HG02588 (cell line): ENCODE measurements around the gene ITPR3.

Source experiments
- ATAC-seq: cut with Tn5 transposase; IDR thresholded peaks from one replicate; pipeline ENCODE4 v1.9.1; 2021; ENCODE audit warnings: mild to moderate bottlenecking, moderate library complexity; ENCODE audit not compliant: unreplicated experiment

ITPR3 gene

DNA sequence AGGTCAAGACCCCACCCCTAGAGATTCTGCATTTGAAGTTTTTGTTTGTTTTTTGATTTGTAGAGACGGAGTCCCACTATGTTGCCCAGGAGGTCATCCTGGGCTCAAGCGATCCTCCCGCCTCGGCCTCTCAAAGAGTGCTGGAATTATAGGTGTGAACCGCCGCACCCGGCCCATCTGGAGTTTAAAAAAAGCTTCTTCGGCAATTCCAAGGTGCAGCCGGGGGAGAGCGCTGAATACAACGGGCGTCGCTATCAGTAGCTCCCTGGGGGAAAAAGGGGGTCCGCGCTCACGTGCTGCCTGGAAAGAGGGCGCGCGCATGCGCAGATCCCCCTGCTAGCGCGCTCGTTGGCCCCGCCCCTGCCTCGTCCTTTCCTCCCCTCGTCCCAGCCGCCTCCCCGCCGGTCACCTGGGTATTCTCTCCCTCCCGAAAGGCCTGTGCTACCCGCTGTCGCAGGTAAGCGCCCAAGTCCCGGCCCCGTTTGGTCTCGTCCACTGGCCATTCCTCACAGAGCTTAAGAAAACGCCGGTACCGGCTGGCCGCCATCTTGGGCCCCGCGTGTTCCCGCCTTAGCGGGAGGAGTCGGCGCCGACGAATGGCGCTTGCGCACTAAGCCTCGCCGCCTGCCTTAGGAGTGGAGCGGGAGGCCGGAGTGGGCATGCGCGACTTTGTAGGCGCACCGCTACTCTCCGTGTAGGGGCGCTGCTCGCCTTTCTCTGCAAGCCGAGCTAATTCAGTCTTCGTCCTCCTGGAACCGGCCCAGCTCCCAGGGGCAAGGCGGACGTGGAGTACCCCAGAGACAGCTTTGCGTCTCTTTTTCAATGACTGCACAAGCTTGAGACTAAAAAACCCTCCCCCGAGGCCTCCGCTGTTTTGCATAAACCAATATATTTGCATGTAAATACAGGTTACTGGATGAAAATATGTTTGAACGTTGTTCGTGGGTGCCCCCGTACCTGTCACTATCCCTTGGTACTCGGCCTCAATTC is 90.3 kb downstream of the ITPR3 start, which contains the start of gene UQCC2:
UQCC2 (minus strand) TSS at position 561 of the 990 bp plus-strand sequence; CDS start at position 547, 14 bp downstream.
- ATAC-seq, result peak; percentile 94

DNA sequence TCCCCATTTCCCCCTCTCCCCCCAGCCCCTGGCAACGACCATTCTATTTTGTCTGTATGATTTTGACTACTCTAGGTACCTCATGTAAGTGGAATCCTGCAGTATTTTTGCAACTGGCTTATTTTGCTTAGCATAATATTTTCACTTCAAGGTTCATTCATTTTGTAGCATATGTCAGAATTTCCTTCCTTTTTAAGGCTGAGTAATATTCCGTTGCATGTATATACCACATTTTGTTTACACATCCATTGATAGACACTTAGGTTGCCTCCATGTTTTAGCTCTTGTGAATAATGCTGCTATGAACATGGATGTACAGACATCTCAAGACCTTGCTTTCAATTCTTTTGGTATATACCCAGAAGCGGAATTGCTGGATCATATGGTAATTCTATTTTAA is 91.8 kb downstream of the ITPR3 start:
- ATAC-seq, result no peak

DNA sequence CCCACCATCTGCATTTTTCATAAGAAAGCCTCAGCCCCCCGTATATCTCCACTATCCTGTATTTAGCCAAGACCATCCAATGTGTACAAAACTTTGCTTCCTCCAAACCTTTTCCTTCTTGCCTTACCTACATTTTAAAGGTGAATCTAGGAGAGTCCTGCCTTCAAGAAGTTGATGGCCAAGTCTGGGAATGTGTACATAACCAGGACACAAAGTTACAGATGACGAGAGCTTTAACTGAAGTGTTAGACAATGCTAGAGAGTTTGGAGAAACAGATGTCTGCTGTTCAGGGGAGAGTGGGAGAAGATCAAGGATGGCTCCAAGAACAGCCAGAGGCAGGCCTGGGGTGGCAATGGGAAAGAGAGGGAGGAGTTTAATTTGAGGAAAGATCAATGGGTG is 92.7 kb downstream of the ITPR3 start:
- no peak for ATAC-seq

DNA sequence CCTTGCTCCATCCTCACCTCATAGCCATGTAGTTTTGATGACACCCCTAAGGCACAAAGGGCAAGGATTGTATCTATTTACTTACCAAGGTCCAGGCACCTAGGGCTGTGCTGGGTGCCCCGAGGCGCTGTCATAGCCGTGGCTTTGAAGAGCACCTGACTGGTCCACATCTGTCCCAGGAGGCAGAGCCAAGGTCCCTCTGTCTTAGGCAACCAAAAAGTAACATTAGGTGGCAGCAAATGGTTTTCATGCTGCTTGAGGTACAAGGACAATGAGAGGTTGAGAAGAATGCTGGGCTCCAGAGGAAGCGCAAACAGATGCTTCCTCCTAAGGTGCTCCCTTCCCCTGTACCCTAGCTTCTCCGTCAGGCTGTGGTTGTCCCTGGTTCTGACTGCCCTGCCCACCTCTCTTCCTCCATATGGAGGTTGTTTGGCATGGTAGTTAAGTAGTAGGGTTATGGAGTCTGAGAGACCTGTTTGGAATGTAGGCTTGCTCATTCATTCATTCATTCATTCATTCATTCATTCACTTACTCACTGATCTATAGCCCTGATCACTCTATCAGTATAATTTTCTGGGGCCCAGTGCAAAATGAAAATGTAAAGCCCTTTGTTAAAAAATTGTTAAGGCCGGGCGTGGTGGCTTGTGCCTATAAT is 93.4 kb downstream of the ITPR3 start:
- ATAC-seq, result no peak

DNA sequence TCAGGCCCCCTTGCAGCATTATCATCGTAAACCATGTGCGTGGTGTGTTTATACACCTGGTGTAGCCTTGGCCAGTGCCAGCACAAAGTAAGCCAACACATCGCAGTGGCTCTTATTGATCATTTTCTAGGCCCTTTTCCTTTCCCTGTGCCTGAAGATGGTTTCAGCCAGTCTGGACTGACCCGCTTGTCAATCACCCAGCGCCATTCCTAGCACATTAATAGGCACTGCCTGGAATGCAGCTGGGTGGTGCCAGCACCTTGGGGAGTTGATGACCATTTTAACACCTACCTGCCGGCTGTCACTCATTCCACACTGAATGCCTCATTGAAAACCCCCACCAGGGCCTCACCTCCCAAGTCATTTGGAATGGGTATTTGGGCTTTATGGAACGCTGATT is 95.3 kb downstream of the ITPR3 start:
- ATAC-seq, result no peak

DNA sequence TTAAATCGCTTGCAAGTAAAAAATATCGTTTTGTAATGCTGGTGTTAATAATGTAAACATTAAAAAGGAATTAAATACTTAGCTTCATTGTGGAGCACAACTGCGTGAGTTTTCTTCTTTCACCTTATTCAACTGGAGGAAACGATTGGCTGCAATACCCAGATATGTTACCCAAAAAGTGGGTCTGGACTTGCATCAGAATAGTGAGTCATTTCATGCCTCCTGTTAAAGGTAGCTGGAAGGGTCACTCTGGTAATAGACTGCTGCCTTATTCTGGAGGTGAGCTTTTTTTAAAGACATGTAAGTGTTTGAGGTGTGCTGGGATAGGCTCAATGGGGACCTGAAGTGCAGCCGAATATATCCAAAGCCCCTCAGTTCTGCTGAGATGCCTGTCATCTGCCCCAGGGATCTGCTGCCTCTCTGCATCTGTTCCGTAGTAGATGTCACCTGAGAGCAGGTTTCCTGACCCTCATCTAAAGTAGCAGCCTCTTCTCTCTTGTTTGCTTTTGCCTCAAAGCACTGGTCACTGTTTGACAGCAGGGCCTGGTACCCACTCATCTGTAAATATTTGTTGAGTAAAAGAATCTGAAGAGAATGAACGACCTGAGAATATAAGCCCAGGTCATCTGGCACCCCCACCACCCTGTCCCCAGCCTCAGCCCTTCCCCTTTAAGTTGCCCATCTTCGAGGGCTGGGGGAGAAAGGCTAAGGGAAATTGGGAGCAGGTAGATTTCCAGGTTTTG is 95.9 kb downstream of the ITPR3 start:
- ATAC-seq, result no peak

DNA sequence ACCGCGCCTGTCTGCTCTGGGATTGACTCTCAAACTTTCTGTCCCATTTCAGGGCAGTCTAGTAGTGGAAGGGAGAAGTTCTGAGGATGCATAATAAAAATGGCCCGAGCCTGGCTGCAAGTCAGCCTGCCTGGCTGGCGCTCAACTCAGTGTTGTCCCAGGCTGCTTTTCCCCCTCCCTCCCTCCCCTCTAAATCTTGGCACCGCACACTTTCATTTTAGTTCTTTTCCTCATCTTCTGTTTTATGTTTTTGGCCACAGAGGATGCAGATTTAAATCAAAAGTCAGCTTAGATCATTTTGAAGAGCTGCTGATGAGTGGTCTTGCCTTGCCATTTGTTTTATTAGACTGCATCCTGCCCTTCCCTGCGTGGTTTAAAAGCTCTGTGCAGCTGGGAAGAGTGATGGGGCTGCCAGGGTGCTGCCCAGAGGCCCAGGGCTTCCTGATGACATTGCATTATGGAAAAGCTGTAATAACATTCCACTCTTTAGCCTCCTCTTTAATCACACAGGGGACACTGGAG is 96.9 kb downstream of the ITPR3 start:
- no peak for ATAC-seq

DNA sequence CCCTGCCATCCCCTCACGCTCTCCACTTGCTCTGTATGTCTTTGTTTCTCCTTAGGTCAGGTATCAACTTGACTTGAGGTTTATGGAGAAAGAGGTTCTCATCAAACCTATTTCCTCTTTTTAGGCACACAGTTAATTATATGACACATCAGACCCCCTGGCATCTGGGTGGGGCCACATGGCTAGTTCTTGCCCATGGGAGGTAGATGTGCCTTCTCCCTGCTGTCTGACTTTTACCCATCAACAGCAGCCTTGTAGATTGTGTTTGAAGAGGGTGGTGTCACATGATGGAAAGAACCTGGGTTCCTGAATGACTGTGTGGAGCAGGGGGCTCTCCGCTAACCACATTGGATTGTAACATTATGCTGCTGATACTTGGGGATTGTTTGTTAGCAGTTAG is 97.6 kb downstream of the ITPR3 start:
- ATAC-seq, result no peak

DNA sequence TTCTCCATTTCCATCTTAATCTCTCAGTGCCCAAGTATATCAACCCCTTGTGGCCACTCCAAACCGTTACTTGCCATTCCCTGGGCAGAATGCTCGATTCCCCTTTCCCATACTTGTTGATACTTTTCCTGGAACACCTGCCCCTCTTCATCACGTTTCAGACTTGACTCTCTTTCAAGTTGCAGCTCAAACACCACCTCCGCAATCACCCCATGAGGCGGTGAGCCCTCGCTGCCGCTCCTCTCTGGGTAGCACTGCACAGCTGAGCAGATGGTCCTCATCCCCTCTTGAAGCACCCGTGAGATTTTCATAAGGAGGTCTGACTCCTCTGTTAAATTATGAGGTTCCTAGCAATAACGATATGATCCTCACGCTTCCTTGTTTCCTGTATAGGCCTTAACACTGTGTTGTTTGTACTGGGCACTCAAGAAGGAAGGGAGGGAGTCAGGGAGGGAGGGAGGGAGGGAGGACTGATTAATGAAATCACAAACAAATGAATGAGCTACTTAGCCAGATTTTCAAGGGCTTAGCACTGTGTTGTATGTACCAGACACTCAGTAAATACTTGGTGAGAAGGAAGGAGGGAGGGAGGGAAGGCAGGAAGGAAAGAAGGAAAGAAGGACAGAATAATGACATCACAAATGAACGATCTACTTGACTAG is 98.3 kb downstream of the ITPR3 start:
- no peak for ATAC-seq

DNA sequence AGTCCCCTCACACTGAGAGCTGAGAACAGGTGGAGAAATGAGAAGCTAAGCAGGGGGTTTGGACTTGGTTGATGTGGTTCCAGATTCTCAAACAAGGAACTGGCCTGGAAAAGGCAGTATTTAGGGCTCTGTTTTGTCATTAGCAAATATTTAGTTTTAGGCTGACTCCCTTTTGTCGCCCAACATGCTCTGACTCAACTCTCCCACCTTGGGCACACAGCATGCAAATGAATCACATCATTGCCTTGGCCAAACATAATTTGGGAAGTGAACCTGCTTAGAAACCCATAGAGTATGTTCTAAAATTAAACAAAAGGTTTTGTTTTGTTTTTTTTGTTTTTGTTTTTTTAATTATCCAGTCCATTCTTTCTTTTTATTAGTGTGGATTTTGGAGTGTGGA is 99.9 kb downstream of the ITPR3 start:
- no peak for ATAC-seq

DNA sequence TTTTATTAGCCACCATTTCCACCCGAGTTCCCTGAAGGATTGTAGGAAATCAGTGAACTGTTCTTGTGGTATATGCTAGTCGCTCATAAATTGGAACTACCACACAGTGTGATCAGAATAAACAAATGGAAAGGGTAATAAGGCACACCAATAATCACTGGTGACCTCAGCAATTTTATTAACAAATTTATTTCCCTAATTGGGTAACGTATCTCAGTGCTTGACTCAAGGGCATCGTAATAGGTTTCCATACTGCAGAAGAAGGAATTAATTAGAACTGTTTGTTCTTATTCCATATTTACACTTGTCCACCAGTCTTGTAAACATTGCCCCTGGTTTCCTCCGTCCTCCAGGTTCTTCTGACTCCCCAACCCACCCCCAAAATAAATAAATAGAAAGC is 100.4 kb downstream of the ITPR3 start:
- no peak for ATAC-seq

DNA sequence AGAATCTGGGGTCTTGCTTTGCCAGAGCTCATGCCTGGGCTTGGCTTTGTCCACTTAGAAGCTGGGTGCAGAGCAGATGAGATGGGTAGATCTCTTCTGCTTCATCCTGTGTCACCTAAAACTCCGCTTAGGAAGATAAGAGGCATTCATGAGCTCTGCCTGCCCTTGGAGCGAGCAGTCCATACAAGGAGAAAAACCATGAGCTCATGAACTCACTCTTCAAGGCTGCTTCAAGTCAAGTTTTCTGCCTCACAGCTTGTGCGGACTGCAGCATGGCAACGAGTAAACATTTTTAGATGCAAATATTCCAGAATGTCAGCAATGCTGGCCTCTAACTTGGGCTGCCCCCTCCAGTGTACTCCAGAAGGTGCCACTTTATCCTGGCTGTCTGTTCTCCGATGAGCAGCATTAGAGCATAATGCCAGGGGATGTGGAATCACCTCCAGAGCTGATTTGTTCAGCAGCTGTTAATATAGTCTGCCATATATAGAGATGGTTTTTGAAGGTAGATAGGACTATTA is 101.0 kb downstream of the ITPR3 start:
- ATAC-seq, result no peak

DNA sequence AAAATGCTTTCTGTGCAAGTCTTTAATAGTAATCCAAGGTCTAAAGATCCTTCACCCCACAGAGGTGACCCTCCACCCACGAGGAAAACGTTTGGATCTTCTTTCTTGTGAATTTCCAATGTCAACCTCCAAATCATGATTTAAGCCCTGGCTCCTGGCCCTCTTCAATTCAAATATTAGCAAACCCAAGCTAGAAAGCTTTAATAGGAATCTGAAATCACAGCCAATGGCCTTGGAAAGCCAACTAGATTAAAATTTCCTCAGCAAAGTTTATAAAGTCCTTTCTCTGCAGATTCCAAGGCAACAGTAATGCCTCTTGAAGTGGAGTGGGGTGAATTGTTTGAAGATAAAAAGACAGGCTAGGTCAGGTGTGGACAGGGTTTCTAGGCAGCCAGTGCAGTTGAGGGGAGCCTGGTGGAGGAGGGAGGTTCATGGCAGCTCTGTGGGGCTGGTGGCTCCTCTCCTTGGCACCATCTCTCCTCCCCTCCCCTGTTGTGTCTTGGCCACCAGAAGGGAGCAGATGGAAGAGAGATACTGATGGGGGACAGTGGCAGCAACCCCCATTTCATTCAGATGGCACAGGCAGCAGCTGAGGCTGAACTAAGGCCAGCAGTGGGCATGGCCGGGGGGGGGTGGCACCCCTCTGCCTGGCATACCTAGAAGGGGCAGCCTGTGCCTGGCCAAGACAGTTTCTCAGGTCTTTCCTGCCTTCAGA is 102.4 kb downstream of the ITPR3 start:
- ATAC-seq, result no peak

DNA sequence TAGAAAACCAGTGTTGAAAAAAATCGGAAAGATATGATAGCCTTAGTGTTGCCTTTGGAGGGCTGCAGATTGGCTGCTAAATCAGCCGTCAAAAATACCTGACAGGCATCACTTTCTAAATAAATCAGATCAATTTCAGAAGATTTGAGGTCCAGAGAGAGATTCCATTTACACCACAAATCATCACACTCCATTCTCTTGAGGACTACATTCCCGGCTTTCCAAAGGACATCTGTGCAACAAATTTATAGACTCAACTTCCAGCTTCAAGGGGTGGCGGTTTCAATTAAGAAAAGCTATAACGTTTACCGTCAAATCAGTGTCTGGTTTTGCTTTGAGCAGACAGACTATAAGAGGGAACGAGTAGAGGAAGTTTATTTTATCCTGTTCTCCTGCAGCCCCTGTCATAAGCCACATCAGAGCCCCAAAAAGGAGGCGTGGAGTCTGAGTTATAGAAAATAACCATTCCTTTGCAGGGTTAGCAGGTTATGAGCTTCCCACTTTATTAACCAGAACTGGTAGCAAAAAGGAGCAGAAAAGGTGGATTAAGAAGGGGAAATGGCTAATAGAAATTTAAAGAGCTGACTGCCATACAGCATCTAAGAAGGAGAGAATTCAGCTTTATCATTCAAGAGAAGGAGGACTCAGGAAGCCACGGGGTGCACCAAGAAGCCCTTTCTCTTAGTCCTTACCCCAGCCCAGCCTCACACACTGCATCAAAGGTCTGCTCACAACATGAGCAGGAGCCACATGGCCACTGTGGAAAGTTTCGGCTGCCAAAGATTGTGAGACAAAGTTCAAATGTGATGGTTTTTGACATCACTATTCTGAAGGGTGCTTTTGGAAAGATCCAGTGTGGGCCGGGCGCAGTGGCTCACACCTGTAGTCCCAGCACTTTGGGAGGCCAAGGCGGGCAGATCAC is 103.2 kb downstream of the ITPR3 start:
- no peak for ATAC-seq

DNA sequence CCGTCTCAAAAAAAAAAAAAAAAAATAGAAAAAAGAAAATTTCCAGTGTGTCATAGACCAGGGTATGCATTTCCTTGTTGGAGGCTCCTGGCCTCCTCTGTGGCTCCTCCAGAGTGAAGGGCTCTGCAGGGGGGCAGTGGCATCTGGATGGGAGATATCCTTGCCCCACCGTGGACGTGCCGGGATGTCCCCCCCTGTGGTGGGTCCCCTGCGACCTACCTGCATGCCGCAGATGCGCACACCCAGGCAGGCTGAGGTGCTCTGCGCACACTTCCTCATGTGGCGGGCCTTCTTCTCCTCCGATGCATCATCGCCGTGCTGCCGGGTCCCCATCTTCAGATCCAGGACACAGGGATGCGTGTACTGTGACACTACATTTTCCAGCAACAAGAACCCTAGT is 104.1 kb downstream of the ITPR3 start:
- ATAC-seq, result no peak

DNA sequence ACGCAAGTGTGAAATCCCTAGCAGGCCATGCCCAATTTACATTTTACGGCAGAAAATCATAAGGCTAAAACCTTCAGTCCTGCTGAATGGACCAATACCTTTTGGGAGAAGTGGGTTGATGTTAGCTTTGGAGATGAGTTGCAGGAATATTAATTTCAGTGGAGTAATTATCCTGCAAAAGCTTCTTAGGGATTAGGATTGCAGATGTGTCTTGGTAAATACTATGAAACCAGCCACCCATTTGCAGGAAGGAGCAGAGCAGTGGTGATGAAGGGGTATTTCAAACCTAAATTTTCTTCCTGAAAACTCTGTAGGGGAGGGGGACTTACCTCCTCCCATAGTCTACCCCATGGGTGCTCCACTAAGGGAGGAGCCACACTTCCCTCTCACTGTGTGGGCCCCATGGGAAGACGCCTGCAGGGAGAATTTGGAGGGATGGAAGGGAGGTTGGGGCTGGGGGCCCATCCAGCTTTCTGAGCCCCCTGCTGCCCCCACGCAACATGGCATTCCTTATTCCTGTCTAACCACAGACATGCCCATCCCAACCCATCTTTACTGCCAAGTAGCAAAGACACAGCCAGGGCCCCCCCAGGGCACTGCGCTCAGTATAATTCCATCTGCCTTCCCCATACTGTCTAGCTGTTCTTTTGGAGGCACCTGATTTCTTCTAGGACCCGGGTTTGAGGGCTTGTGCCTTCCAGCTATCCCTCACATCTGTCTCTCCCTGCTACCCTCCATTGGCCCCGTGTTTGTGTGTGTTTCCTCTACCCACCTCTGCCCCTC is 105.0 kb downstream of the ITPR3 start:
- ATAC-seq, result no peak

DNA sequence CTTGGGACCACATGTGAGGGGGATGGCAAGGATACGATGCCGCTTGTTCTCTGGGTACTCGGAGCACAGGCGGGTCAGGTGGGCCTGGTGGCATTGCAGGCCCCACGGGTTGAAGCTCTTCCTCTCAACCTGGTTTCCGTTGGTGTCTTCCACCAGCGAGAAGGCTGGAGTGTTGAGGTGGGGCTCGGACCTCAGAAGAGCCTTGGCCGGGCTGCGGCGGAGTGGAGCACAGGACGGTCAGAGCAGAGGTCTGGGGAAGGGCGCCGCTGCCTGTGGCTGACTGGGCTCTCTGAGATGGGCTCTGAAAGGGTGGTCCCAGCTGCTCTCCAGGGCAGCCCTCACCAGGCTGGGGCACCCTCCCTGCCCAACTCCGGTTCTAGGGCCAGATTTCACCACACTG is 105.6 kb downstream of the ITPR3 start:
- ATAC-seq, result no peak

DNA sequence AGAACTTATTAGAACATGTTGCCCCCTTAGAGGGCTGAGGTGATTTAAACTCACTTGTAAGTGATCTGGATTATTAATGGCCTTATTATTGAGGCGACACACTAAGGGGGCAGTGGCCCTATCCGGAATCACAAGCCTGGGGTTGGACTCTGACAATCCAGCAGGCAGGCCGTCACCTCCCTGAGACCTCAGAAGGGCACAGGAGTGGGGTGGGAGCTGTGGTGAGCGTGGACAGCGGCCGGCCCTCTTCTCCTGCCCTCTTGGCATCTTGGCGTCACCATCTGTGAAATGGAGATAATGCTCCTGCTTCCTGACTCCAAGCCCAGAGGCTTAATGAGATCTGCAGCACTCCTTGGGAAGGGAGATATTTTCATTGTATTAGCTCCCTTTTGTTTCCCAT is 106.0 kb downstream of the ITPR3 start:
- no peak for ATAC-seq
